GM13976 (cell line): ENCODE results near the gene ZSCAN20.

Experiments used
- DNase-seq: peaks from one replicate; pipeline ENCODE4 v3.0.0; 2012; ENCODE audit warnings: low spot score
- CTCF ChIP-seq: IDR thresholded peaks from 2 replicates; pipeline ENCODE4 v1.5.1; 2012; ENCODE audit warnings: borderline replicate concordance, mild to moderate bottlenecking; ENCODE audit not compliant: insufficient read depth; ENCODE audit errors: extremely low read depth, missing control alignments, control extremely low read depth
- in situ Hi-C: fragments of 300-500 bp; cut with MboI; formaldehyde crosslinking; loops from one replicate; pipeline ENCODE4 v1.12.0; 2022; ENCODE audit warnings: low sequenced_read_pairs, mixed read lengths, inconsistent platforms; ENCODE audit not compliant: unreplicated experiment

ZSCAN20 gene

GRCh38 chr1:33435096-33435820 is 37.2 kb upstream of the ZSCAN20 start:
- in situ Hi-C loops = no loop called here
- DNase-seq = no peak
- TF ChIP-seq CTCF = no peak

GRCh38 chr1:33436557-33437285 is 35.7 kb upstream of the ZSCAN20 start:
- in situ Hi-C loops = no loop called here
- DNase-seq = no peak
- no peak for TF ChIP-seq CTCF

DNA sequence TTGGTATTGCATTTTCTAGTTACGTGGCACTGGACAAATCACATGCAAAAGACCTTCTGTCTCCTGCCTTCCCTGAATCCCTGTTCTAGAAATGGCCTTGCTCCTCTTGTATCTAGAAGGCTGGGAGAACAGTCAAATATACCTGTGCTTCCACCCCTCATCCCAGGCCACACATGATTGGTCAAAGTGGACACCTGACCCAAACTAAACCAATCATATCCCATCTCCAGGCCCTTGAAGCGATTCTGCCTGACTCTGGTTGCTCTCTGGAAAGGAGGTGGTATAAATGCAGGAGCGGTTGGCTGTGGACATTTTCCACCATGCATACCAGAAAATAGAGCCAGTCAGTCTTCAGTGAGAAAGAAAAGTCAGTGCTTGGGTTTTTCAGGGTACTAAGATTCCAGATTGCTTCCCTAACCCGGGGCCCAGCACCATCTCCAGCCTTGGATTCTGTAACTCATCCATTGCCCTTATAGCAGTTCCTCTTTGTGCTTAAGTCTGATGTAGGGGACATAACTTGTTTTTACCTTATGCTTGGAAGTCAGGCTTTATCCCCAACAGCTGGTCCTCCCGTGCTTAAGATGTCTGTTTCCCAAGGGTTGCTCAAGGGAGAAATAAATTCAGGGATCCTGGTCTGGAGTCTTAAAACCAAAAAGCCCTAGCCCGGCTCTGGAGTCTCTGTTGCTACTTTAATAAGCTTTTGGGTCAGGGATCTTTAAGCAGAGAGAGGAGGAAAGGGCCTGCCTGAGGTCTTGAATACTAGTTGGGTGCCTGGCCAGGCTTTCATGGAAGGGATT is 33.9 kb upstream of the ZSCAN20 start:
- DNase-seq = no peak
- TF ChIP-seq CTCF = no peak
- in situ Hi-C loops = no loop called here

DNA sequence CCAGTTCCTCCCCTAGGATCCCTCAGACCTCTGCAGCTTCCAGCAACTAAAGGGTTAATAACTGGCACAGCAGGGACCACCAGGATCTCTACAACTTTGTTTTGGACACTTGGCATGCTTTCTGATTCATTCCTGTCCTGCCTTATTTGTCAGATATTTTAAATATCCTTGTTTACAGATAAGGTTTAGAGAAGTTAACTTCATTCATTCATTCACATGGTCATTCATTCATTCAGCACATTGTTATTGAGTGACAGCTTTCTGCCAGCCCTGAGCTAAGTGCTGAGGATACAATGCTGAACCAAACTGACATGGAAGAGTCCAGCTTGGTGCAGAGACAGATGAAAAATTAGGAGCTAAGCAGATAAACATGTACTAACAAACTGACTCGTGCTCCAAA is 32.8 kb upstream of the ZSCAN20 start:
- in situ Hi-C loops = no loop called here
- TF ChIP-seq CTCF = no peak

DNA sequence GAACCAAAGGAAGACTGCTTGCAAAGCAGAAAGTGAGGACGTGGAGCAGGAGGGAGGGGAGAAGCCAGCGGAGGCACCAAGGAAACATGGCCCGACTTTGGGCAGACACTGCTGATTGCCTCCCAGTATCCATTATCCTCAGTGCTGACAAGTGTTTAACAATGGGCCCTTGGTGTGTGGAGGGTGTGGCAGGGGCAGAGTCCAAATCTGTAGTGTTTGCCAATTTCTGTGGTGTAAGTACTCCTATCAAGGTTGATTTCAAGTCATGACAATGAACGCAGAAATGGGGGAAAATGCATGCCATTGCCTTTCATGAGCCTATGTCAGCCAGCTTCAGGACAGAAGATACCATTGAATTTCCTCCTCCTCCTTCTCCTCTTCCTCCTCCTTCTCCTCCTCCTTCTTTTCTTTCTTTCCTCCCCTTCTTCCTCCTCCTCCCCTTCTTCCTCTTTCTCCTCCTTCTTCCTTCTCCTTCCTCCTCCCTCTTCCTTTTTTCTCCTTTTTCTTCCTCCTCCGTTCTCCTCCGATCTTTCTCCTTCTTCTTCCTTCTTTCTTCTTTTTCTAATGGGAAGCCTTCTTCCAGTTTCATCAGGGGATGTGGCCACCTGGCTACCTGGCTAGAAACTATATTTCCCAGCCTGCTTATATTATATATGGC is 31.2 kb upstream of the ZSCAN20 start:
- DNase-seq = no peak
- in situ Hi-C loops = no loop called here
- TF ChIP-seq CTCF = no peak

More for the DNA sequence above, 32.8 kb upstream of the ZSCAN20 start:
- no peak for DNase-seq

GRCh38 chr1:33442141-33442540 is 30.3 kb upstream of the ZSCAN20 start:
- in situ Hi-C loops = no loop called here
- no peak for DNase-seq
- no peak for TF ChIP-seq CTCF
